Activated CD4-positive, CD25-positive, alpha-beta regulatory T cell treated with anti-CD3 and anti-CD28 coated beads, Interleukin-2, amount 50 U/mL, for 16 hours (primary cell): Measurements from ENCODE around the gene APCDD1L.
"Not testable (repeated sequence)": the region's sequence is repeated elsewhere in the genome, so short reads cannot be mapped to it uniquely, and the experiment has no call there.

Experiments
- DNase-seq: peaks from one replicate; pipeline ENCODE4 v3.0.0-alpha.2; 2020; ENCODE audit warnings: low read depth, low spot score

APCDD1L gene

GRCh38 chr20:58514321-58515232 lies 622 bp downstream of the APCDD1L start:
- no peak for DNase-seq

- no peak for DNase-seq
These were observed 1.5 kb downstream of the APCDD1L start for GRCh38 chr20:58513580-58514285.

GRCh38 chr20:58512808-58513552 lies 2.2 kb downstream of the APCDD1L start:
- no peak for DNase-seq

GRCh38 chr20:58511861-58512260 lies 3.3 kb downstream of the APCDD1L start:
- no peak for DNase-seq

- no peak for DNase-seq
These were observed 3.8 kb downstream of the APCDD1L start for GRCh38 chr20:58511364-58511763.

- DNase-seq = no peak
These were observed 4.3 kb downstream of the APCDD1L start for GRCh38 chr20:58510921-58511320.

GRCh38 chr20:58508762-58509395 lies 6.3 kb downstream of the APCDD1L start:
- DNase-seq = no peak

- not testable (repeated sequence) for DNase-seq
These were observed 8.2 kb downstream of the APCDD1L start for GRCh38 chr20:58506999-58507398.

GRCh38 chr20:58504566-58504965 lies 10.6 kb downstream of the APCDD1L start:
- no peak for DNase-seq

- DNase-seq = no peak
These were observed 11.5 kb downstream of the APCDD1L start for GRCh38 chr20:58503668-58504067.

- DNase-seq = no peak
These were observed 14.9 kb downstream of the APCDD1L start for GRCh38 chr20:58500256-58500655.

GRCh38 chr20:58498470-58499068 lies 16.6 kb downstream of the APCDD1L start:
- no peak for DNase-seq

GRCh38 chr20:58497724-58498469 lies 17.3 kb downstream of the APCDD1L start:
- no peak for DNase-seq

- no peak for DNase-seq
These were observed 18.0 kb downstream of the APCDD1L start for GRCh38 chr20:58497076-58497641.

GRCh38 chr20:58496429-58496769 lies 18.8 kb downstream of the APCDD1L start:
- DNase-seq = no peak

GRCh38 chr20:58495623-58496428 lies 19.4 kb downstream of the APCDD1L start:
- no peak for DNase-seq

GRCh38 chr20:58494923-58495622 lies 20.1 kb downstream of the APCDD1L start:
- DNase-seq = no peak

- DNase-seq = no peak
These were observed 22.2 kb downstream of the APCDD1L start for GRCh38 chr20:58492795-58493524.
